Measurements from ENCODE around the gene IL1F10.

DNA sequence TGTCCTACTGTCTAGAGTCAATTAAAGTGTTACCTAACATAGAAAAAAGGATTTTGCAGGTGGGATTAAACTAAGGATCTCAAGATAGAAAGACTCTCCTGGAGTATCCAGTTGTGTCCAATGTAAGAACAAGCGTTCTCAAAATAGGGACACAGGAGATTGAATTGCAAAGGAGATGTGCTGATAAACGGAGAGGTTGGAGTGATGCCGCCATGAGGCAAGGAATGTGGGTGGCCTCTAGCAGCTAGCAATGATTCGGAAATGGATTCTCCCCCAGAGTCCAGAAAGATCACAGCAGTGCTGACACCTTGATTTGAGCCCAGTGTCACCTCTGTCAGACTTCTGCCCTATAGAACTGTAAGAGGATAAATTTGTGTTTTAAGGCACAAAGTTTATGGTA is 35.5 kb downstream of the IL1F10 start:
- TF ChIP-seq GATA2 (IDR thresholded peaks at IDR 0.05; ENCODE audit: low read depth, low read length) (no peak), GATA3 (IDR thresholded peaks at IDR 0.05; ENCODE audit: low read depth, low read length) (no peak)

Measured in SH-SY5Y (cell line).